Aorta (tissue), 5 donors: ENCODE results near the gene PEMT. TPM values are rescaled to one million over a fixed set of nuclear protein-coding genes. Genes with fewer than 3 reads are reported as not detected.

Source experiments
- ATAC-seq: fragments of 200-7000 bp; cut with Tn5 transposase; one replicate; pipeline ENCODE4 v1.9.1; 2022; ENCODE audit warnings: moderate library complexity; ENCODE audit not compliant: low FRiP score
- DNase-seq, 2 donors: peaks; one replicate each; pipeline ENCODE4 v3.0.0-alpha.2; 2020
- H3K27ac ChIP-seq, 2 donors: one replicate each; pipeline ENCODE4 v1.5.1; 2013; ENCODE audit warnings: low read length in 2 of 2, mild to moderate bottlenecking in 2 of 2, moderate library complexity in 2 of 2, control low read depth in 1 of 2, inconsistent platforms in 1 of 2, low read depth in 1 of 2
- H3K27me3 ChIP-seq, 2 donors: one replicate each; pipeline ENCODE4 v1.6.1; 2013; ENCODE audit warnings: control low read depth in 1 of 2, low read length in 1 of 2, mild to moderate bottlenecking in 1 of 2, moderate library complexity in 1 of 2; ENCODE audit not compliant: insufficient read depth in 2 of 2, control insufficient read depth in 1 of 2
- H3K36me3 ChIP-seq, 2 donors: one replicate each; pipeline ENCODE4 v1.6.1; 2013; ENCODE audit warnings: control low read depth in 1 of 2, low read length in 1 of 2, mild to moderate bottlenecking in 1 of 2; ENCODE audit not compliant: insufficient read depth in 2 of 2, control insufficient read depth in 1 of 2
- H3K4me1 ChIP-seq, 2 donors: one replicate each; pipeline ENCODE4 v1.6.1; 2013; ENCODE audit warnings: low read length in 2 of 2, control low read depth in 1 of 2, mild to moderate bottlenecking in 1 of 2, moderate library complexity in 1 of 2; ENCODE audit not compliant: insufficient read depth in 2 of 2, control insufficient read depth in 1 of 2
- H3K4me3 ChIP-seq, 2 donors: one replicate each; pipeline ENCODE4 v1.5.1; 2013; ENCODE audit warnings: low read length in 2 of 2, control low read depth in 1 of 2, mild to moderate bottlenecking in 1 of 2
- H3K9me3 ChIP-seq: one replicate; pipeline ENCODE4 v1.6.1; 2013; ENCODE audit warnings: mild to moderate bottlenecking, low read length; ENCODE audit not compliant: control insufficient read depth
- WGBS, 2 donors: extraction: QIAGEN DNeasy Blood & Tissue Kit; methylation state at CpG; one replicate each; pipeline ENCODE4 v1.1.7; 2013; 5-methylcytosine and 5-hydroxymethylcytosine counted together
- intact Hi-C, 2 donors: fragments of 100-400 bp; cut with DNase I; formaldehyde crosslinking; loops; one replicate each; pipeline versions ENCODE4 v1.14.2 to v1.15.0; 2022
- polyA plus RNA-seq, 2 donors: library from polyadenylated mRNA; stranded (reverse); fragments of 200-250 nt; gene quantifications; one replicate each; pipeline ENCODE4 v1.2.3, GENCODE V29; 2013
- total RNA-seq, 2 donors: library from RNA; stranded (reverse); fragmentation: NEBNext Ultra II Directional; extraction: Animal tissue kit (Norgen Biotek cat#: 25700); gene quantifications; one replicate each; pipeline ENCODE4 v1.2.1, GENCODE V29; 2021
- donor health status: healthy with polysubstance abuse.
- donor health status: Bipolar disorder and iron deficiency.
- donor health status: DM: no; HTN: no; CAD: no.
- donor health status: DM: no; HTN: no; CAD: no.
- donor health status: DM: yes; HTN: yes; CAD: no.

The PEMT gene
- total and polyA plus RNA-seq, 4 donors: 4.5 to 23.8 (median 16.5) TPM

DNA sequence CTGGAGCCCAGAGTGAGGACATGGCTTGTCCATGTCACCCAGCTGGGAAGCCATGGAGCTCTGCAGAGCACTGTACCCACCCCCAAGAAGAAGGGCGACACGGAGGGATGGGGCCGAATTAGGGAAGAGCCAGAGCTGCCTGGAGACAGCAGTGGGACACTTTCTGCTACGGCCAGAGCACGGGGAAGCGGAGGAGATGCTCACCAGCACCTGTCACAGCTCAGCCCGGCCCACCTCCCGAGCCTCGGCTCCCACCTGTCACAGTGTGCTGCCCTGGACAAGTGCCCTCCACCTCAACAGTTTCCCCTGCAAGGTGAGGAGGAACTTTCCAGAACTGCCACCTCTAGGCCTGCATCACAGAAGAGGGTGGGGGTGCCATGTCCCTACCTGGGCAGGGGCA lies 36.4 kb downstream of the PEMT start:
- DNase-seq: peak in 1 of 2 donors; percentile 34
- Histone ChIP-seq H3K36me3 (no peaks in the 10 kb centered on the region), H3K4me1 (no peaks in the 10 kb centered on the region), H3K9me3 (no peaks in the 10 kb centered on the region), H3K27ac (no peak overlapping the region), H3K4me3 (no peak overlapping the region), H3K27me3 (no peaks in the 10 kb centered on the region)
- no peak for ATAC-seq
- intact Hi-C loops: no loop called here
- 98 to 99% methylated on average over 9 of the region's 9 CpGs for WGBS, 2 donors

DNA sequence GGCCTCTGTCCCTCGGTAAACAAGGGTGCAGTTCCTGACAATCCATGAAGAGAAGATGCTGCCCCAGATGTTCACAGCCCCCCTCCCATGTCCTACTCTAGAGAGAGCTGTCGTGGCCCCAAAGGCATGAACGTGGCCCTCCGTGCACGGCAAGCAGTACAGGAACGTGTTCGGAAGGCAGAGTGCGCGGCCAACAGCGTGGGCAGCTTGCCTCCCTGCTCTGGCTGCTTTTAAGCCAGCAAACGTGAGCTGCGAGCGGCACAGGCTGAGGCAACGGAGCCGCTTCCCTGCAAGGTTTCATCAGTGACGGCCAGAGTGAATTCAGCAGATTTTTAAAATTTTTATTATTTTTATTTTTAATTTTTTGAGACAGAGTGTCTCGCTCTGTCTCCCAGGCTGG lies 37.2 kb downstream of the PEMT start:
- intact Hi-C loops: no loop called here
- Histone ChIP-seq H3K4me3 (no peak overlapping the region), H3K27ac (no peak overlapping the region), H3K36me3 (no peaks in the 10 kb centered on the region), H3K4me1 (no peaks in the 10 kb centered on the region), H3K27me3 (no peaks in the 10 kb centered on the region), H3K9me3 (no peaks in the 10 kb centered on the region)
- 94 to 95% methylated on average over 17 of the region's 17 CpGs for WGBS, 2 donors
- ATAC-seq (no peak), DNase-seq (peak in 1 of 2 donors; percentile 14)

DNA sequence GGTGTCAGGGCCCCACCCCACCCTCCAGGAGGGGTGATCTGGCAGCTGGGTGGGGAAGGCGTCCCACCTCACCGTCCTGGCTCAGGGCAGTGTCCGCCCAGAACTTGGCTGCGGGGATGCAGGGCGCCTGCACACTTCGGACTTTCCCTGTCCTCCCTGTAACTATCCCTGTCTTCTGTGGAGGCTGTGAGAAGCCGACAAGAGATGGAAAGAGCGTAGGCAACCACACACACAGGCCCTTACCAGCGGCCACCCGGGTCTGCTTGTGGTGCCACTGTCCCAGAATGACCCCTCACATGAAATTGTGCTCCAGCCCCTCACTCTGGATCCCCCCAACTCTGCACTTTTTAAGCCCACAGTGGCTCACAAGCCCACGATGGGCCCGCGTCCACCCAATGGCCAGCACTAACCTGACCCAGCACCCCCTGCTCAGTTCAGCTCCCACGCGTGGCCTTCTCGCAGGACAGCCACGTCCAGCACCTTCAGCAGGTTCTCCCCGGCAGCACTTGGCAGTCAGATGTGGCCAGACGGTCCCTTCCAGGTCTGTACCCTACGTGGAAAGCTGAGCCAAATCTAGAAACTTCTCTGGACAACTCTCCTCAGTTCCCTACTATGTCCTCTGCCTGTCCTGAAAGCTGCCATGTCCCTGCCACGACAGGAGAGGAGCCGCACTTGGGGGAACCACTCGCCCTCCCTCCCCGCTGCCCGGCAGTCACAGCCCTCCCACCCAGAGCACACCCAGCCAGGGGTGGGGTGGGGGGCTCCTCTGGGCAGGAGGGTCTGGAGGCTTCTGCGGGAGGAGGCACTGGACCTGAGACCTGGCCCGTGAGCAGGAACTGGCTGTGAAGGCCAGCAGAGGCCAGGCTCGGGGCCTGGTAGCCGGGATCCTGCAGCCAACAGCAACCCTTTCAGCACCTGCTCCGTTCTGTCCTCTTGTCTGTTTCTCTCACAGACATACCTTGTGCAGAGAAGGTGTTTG lies 38.0 kb downstream of the PEMT start:
- Histone ChIP-seq H3K27me3 (no peaks in the 10 kb centered on the region), H3K4me1 (no peaks in the 10 kb centered on the region), H3K27ac (no peak overlapping the region), H3K9me3 (no peaks in the 10 kb centered on the region), H3K36me3 (no peaks in the 10 kb centered on the region), H3K4me3 (no peak overlapping the region)
- peak in 1 of 2 donors; percentile 22 for DNase-seq
- 94 to 96% methylated on average over 30 of the region's 30 CpGs for WGBS, 2 donors
- no peak for ATAC-seq
- intact Hi-C loops: no loop called here

DNA sequence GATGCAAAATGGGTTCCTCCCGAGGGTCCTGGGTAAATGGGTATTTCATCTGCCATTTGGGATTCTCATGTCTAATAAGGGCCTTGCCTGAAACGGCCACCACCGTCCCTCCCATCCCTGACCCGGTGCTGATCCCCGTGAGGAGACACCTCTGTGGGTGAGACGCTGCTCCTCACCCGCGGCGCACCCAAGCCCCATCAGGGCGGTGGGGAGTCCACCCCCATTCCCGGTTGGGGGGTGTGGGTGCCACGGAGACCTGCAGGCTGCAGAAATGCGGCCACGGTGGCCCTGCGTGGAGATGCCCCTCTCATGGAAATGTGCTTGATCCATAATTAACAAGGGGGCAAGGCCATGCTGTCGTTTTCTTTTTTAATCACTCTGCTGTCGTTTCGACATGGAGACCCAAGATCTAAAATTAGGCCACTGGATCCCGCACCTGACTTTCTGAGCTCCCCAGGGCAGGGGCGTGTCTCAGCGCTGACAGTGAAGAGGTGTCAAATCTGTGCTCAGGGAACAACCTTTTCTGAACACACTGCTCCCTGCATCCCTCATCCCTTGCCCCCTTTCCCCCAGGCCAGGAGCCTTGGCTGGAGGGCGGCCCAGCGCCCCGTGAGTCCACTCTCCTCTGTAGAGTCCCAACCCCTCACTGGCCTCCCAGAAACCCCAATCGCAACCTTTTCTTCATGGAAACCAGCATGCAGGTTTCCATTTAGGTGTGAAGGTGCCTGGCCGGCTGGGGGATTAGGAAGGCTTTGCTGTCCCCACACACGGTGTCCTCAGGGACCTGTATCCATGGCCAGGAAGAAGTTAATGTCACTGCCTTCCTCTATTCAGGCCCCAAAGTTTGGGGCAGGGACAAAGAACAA lies 38.9 kb downstream of the PEMT start:
- no peaks in the 10 kb centered on the region for H3K4me1 ChIP-seq
- ATAC-seq: no peak
- no peaks in the 10 kb centered on the region for H3K36me3 ChIP-seq
- WGBS, 2 donors: 95 to 96% methylated on average over 27 of the region's 27 CpGs
- DNase-seq: peak in 1 of 2 donors; percentile 24
- H3K27me3 ChIP-seq: no peaks in the 10 kb centered on the region
- H3K4me3 ChIP-seq: no peak overlapping the region
- intact Hi-C loops: no loop called here
- H3K27ac ChIP-seq: no peak overlapping the region
- no peaks in the 10 kb centered on the region for H3K9me3 ChIP-seq

DNA sequence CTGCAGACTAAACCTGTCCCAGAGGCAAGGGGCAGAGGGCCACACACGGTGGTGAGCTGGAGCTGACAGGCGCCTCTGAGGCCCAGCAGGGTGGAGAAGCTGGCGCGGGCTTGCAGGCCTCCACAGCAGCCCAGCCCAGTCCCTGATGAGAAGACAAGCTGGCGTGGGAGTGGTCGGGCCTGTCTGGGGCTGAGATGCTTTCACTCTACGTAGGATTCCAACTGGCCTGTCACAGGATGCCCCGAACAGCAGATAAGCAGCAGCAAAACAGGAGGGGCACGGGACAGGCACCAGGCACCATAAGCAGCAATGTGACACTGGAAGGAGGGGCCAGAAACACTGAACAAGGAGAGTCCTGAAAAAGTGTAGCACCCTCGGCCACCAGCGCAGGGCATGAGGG lies 40.1 kb downstream of the PEMT start:
- Histone ChIP-seq H3K36me3 (no peaks in the 10 kb centered on the region), H3K4me1 (no peaks in the 10 kb centered on the region), H3K9me3 (no peaks in the 10 kb centered on the region), H3K27me3 (no peaks in the 10 kb centered on the region), H3K4me3 (no peak overlapping the region), H3K27ac (no peak overlapping the region)
- intact Hi-C loops: no loop called here
- ATAC-seq (no peak), DNase-seq (no peak)
- WGBS, 2 donors: 89 to 90% methylated on average over 11 of the region's 11 CpGs

DNA sequence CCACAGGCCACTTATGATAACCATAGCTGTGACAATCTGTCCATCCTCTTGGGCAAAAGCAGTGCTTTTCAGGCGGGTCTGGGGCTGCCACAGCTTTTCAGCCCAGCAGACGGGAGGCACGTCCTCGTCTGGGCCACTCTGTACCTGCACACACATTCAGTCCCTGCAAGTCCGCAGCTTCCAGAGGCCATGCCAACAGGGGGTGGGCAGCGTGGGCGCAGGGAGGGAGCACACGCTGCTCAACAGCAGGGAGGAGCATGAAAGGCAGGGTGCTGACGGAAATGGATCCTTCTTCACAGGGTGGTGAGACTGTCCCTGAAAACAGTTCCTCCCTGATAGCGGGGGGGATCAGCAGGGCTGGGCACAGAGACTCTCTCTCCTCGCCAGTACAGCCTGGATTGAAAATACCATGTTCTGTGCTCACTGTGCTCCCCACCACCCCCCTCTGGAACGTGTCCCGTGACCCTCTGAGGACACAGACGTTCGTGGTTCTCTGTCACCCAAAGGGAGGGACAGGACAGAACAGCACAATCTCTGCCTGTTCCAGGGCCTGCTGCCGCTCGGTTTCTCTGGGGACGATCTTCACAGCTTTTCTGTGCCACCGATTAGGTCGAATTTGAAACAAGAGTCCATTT lies 41.7 kb downstream of the PEMT start:
- H3K27ac ChIP-seq: no peak overlapping the region
- DNase-seq (no peak), ATAC-seq (no peak)
- H3K36me3 ChIP-seq: no peaks in the 10 kb centered on the region
- H3K4me3 ChIP-seq: no peak overlapping the region
- H3K4me1 ChIP-seq: peaks cover 0 to 3% of the 10 kb centered on the region in 2 donors
- 93 to 96% methylated on average over 20 of the region's 20 CpGs for WGBS, 2 donors
- no peaks in the 10 kb centered on the region for H3K9me3 ChIP-seq
- intact Hi-C loops: no loop called here
- no peaks in the 10 kb centered on the region for H3K27me3 ChIP-seq

DNA sequence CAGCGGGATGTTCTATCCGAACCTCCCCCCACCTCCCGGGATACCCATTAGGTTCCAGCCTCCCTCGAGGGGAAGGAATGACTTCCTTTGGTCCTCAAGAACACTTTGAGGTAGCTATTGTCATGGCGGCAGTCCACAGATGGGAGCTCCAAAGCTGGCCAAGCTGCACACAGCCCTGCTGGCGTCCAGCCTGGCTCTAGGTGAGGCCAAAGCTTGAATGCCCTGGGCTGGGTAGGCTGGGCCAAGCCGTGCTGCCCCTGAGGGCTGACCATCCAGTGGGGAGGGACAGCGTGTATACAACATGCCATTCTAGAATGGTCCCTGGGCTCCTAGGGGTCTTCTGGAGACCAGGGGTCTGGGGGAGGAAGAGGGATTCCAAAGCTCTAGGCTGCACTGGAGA lies 43.5 kb downstream of the PEMT start:
- Histone ChIP-seq H3K27me3 (no peaks in the 10 kb centered on the region), H3K9me3 (no peaks in the 10 kb centered on the region), H3K36me3 (no peaks in the 10 kb centered on the region), H3K27ac (no peak overlapping the region), H3K4me3 (no peak overlapping the region), H3K4me1 (peaks cover 0 to 5% of the 10 kb centered on the region in 2 donors)
- ATAC-seq: no peak
- no peak for DNase-seq
- 89 to 91% methylated on average over 8 of the region's 8 CpGs for WGBS, 2 donors
- intact Hi-C loops: no loop called here

DNA sequence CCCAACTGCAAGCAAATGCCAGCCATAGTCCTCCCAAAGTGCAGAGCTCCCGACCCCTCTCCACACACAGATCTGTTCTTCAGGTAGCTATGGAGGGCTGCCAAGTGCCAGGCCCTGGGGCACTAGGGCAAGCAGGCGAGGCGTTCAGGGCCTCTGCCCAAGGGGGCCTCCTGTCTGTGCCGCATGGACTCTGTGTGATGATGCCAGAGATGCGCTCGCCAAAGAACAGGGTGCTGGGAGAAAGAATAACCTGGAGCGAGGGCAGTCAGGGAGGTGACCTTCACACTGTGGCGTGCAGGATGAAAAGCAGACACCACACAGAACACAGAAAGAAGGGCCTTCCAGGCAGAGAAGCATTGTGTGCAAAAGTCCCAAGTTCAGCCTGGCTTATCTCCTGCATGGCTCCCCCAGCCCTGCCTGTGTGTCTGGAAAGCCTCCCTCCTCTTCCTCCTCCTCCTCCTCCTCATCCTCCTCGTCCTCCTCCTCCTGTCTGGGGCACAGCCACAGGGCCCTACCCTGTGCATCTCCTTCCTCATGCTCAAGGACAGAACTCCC lies 44.2 kb downstream of the PEMT start:
- Histone ChIP-seq H3K4me1 (peaks cover 0 to 5% of the 10 kb centered on the region in 2 donors), H3K27me3 (no peaks in the 10 kb centered on the region), H3K9me3 (no peaks in the 10 kb centered on the region), H3K27ac (no peak overlapping the region), H3K36me3 (no peaks in the 10 kb centered on the region), H3K4me3 (no peak overlapping the region)
- intact Hi-C loops: no loop called here
- 90 to 93% methylated on average over 9 of the region's 9 CpGs for WGBS, 2 donors
- ATAC-seq: no peak
- no peak for DNase-seq
